Esophagus muscularis mucosa (tissue), 2 donors: ENCODE data around the gene PRKX.

ENCODE experiments used
- POLR2A ChIP-seq: fragments of 450-650 bp; IDR thresholded peaks from one replicate; pipeline ENCODE4 v1.6.1; 2017; ENCODE audit warnings: antibody characterized with exemption, moderate library complexity, mild to moderate bottlenecking, low read depth
- POLR2AphosphoS5 ChIP-seq, 2 donors: sonication (generic); formaldehyde crosslinking; IDR thresholded peaks; one replicate each; pipeline ENCODE4 v1.6.1; 2017; ENCODE audit warnings: antibody characterized with exemption in 2 of 2

- TF ChIP-seq POLR2AphosphoS5 (IDR thresholded peaks at IDR 0.05) (no peak), POLR2A (no peak)
These were observed 13.5 kb downstream of the PRKX start for GRCh38 chrX:3699821-3700381.
